Activated gamma-delta T cell treated with Interleukin-2 at 50 U/mL for 16 hours (primary cell): ENCODE data around the gene OLR1.
A peak's percentile ranks its signal among the peaks of the same experiment; 100 is the strongest.
"Not testable (repeated sequence)": the region's sequence is repeated elsewhere in the genome, so short reads cannot be mapped to it uniquely, and the experiment has no call there.

Source experiments
- DNase-seq: peaks from one replicate; pipeline ENCODE4 v3.0.0-alpha.2; 2020

Gene OLR1

GRCh38 chr12:10190558-10191388 lies 18.8 kb upstream of the OLR1 start:
- DNase-seq, result peak; percentile 52

- no peak for DNase-seq
Measured at GRCh38 chr12:10189653-10190052, 17.7 kb upstream of the OLR1 start.

GRCh38 chr12:10186958-10187357 lies 15.0 kb upstream of the OLR1 start:
- not testable (repeated sequence) for DNase-seq

GRCh38 chr12:10186299-10186698 lies 14.4 kb upstream of the OLR1 start:
- no peak for DNase-seq

GRCh38 chr12:10184261-10184843 lies 12.4 kb upstream of the OLR1 start:
- no peak for DNase-seq

- DNase-seq, result no peak
Measured at GRCh38 chr12:10182354-10183049, 10.6 kb upstream of the OLR1 start.

GRCh38 chr12:10179776-10180181 lies 7.8 kb upstream of the OLR1 start:
- DNase-seq, result no peak

GRCh38 chr12:10178821-10179220 lies 6.9 kb upstream of the OLR1 start, which contains the start of gene TMEM52B:
TSS of gene TMEM52B (plus strand) at chr12:10179032. CDS start at chr12:10179575, 543 bp downstream.
- DNase-seq, result no peak

GRCh38 chr12:10175846-10176636 lies 4.1 kb upstream of the OLR1 start:
- DNase-seq, result no peak

GRCh38 chr12:10174986-10175614 lies 3.2 kb upstream of the OLR1 start:
- no peak for DNase-seq

GRCh38 chr12:10170216-10170615 lies 1.7 kb downstream of the OLR1 start:
- no peak for DNase-seq

GRCh38 chr12:10169104-10169503 lies 2.8 kb downstream of the OLR1 start:
- DNase-seq, result no peak

GRCh38 chr12:10167599-10167998 lies 4.3 kb downstream of the OLR1 start:
- DNase-seq, result no peak

- no peak for DNase-seq
Measured at GRCh38 chr12:10165421-10165820, 6.5 kb downstream of the OLR1 start.

GRCh38 chr12:10163084-10163483 lies 8.8 kb downstream of the OLR1 start:
- no peak for DNase-seq

GRCh38 chr12:10160617-10161385 lies 11.1 kb downstream of the OLR1 start:
- DNase-seq, result no peak

- no peak for DNase-seq
Measured at GRCh38 chr12:10159280-10159679, 12.7 kb downstream of the OLR1 start.

GRCh38 chr12:10158406-10158805 lies 13.5 kb downstream of the OLR1 start:
- no peak for DNase-seq

- no peak for DNase-seq
Measured at GRCh38 chr12:10155966-10156365, 16.0 kb downstream of the OLR1 start.

GRCh38 chr12:10154145-10154496 lies 17.8 kb downstream of the OLR1 start:
- DNase-seq, result no peak

- peak; percentile 46 for DNase-seq
Measured at GRCh38 chr12:10153271-10154144, 18.4 kb downstream of the OLR1 start.
